ENCODE data around the gene ZC3H7B.
A peak's percentile ranks its signal among the peaks of the same experiment; 100 is the strongest.
"Not testable (repeated sequence)": the region's sequence is repeated elsewhere in the genome, so short reads cannot be mapped to it uniquely, and the experiment has no call there.

The ZC3H7B gene

GRCh38 chr22:41301085-41302020, at the start of gene ZC3H7B:
TSS of gene ZC3H7B (plus strand) at chr22:41301525. CDS start at chr22:41320661, 19,136 bp downstream.
- DNase-seq (ENCODE audit: low spot score): peak; percentile 86

- no peak for DNase-seq (ENCODE audit: low spot score)
Measured at GRCh38 chr22:41252365-41252764, 49.0 kb upstream of the ZC3H7B start.

GRCh38 chr22:41254230-41254629, 47.1 kb upstream of the ZC3H7B start:
- DNase-seq (ENCODE audit: low spot score): no peak

- no peak for DNase-seq (ENCODE audit: low spot score)
Measured at GRCh38 chr22:41256254-41257253, 44.8 kb upstream of the ZC3H7B start.

- no peak for DNase-seq (ENCODE audit: low spot score)
Measured at GRCh38 chr22:41257696-41258095, 43.6 kb upstream of the ZC3H7B start.

GRCh38 chr22:41259756-41260155, 41.6 kb upstream of the ZC3H7B start:
- DNase-seq (ENCODE audit: low spot score): not testable (repeated sequence)

GRCh38 chr22:41260871-41261270, 40.5 kb upstream of the ZC3H7B start:
- no peak for DNase-seq (ENCODE audit: low spot score)

- DNase-seq (ENCODE audit: low spot score): no peak
Measured at GRCh38 chr22:41261541-41262249, 39.6 kb upstream of the ZC3H7B start.

GRCh38 chr22:41262250-41262765, 39.0 kb upstream of the ZC3H7B start:
- no peak for DNase-seq (ENCODE audit: low spot score)

GRCh38 chr22:41263704-41264103, 37.6 kb upstream of the ZC3H7B start:
- DNase-seq (ENCODE audit: low spot score): no peak

GRCh38 chr22:41264408-41264941, 36.9 kb upstream of the ZC3H7B start:
- no peak for DNase-seq (ENCODE audit: low spot score)

GRCh38 chr22:41267958-41268357, 33.4 kb upstream of the ZC3H7B start:
- DNase-seq (ENCODE audit: low spot score): no peak

- DNase-seq (ENCODE audit: low spot score): no peak
Measured at GRCh38 chr22:41271787-41272186, 29.5 kb upstream of the ZC3H7B start.

GRCh38 chr22:41273128-41273527, 28.2 kb upstream of the ZC3H7B start:
- no peak for DNase-seq (ENCODE audit: low spot score)

GRCh38 chr22:41274856-41275255, 26.5 kb upstream of the ZC3H7B start:
- no peak for DNase-seq (ENCODE audit: low spot score)

GRCh38 chr22:41280065-41280464, 21.3 kb upstream of the ZC3H7B start:
- no peak for DNase-seq (ENCODE audit: low spot score)

- DNase-seq (ENCODE audit: low spot score): no peak
Measured at GRCh38 chr22:41280854-41281253, 20.5 kb upstream of the ZC3H7B start.

- DNase-seq (ENCODE audit: low spot score): no peak
Measured at GRCh38 chr22:41284465-41284864, 16.9 kb upstream of the ZC3H7B start.

- peak; percentile 71 for DNase-seq (ENCODE audit: low spot score)
Measured at GRCh38 chr22:41285441-41285819, 15.9 kb upstream of the ZC3H7B start.

GRCh38 chr22:41285820-41286638, 15.3 kb upstream of the ZC3H7B start, which contains the start of gene RANGAP1:
TSS of gene RANGAP1 (minus strand) at chr22:41286187. CDS start at chr22:41281044, 5,143 bp downstream.
- peak; percentile 99 for DNase-seq (ENCODE audit: low spot score)
